HepG2 (cell line): ENCODE results near the gene DMXL1. TPM values are rescaled to one million over a fixed set of nuclear protein-coding genes. Genes with fewer than 3 reads are reported as not detected.

Experiments
- ATAC-seq: fragments of 200-7000 bp; cut with Tn5 transposase; 3 replicates; pipeline ENCODE4 v1.9.1; 2020; ENCODE audit warnings: mild to moderate bottlenecking, moderate library complexity
- BruUV-seq: library from RNA; stranded (reverse); fragments of 400-500 nt; replicated peaks from 2 replicates; lab custom pipeline; 2021; lab: Mats Ljungman, UMichigan
- CTCF ChIA-PET: fragments of 300-600 bp; formaldehyde crosslinking; extraction: SDS; loops from one replicate; lab custom pipeline; 2021; ENCODE audit warnings: low total read pairs, inconsistent platforms, low intra/inter-chr PET ratio; lab: Yijun Ruan, JAX
- POLR2A ChIA-PET: fragments of 350-600 bp; sonication (Branson Sonifier 250); formaldehyde crosslinking; loops from one replicate; lab custom pipeline; 2020; ENCODE audit warnings: antibody characterized with exemption, inconsistent platforms; lab: Yijun Ruan, JAX
- DNase-seq: peaks from one replicate; pipeline ENCODE4 v3.0.0-alpha.2; 2015; ENCODE audit warnings: low spot score
- FAIRE-seq: peaks from 3 replicates; lab custom pipeline; 2011; peaks lifted over from hg19 to GRCh38; lab: Jason Lieb, UNC
- H2AFZ ChIP-seq: one replicate; pipeline ENCODE4 v1.6.1; 2011; ENCODE audit warnings: low read length, inconsistent platforms
- H3K27ac ChIP-seq: fragments of 300-600 bp; 3 replicates; pipeline ENCODE4 v1.8.0; 2011; ENCODE audit warnings: mixed run types, mild to moderate bottlenecking, mixed read lengths, low read length, inconsistent platforms; ENCODE audit not compliant: insufficient read depth; ENCODE audit errors: extremely low read length
- H3K27me3 ChIP-seq, 2 experiments: fragments of 200-600 bp in 1 of 2; 2 replicates in 1 of 2; 3 replicates in 1 of 2; pipeline versions ENCODE4 v1.6.0 to v1.8.0; 2011; ENCODE audit warnings: low read length in 2 of 2, mild to moderate bottlenecking in 2 of 2, moderate library complexity in 2 of 2, inconsistent platforms in 1 of 2; ENCODE audit not compliant: insufficient read depth in 2 of 2, control insufficient read depth in 1 of 2
- H3K36me3 ChIP-seq, 2 experiments: fragments of 200-600 bp in 1 of 2; replicated peaks in 1 of 2; 2 replicates in 1 of 2; 3 replicates in 1 of 2; pipeline versions ENCODE4 v1.5.1 to v1.8.0; 2011; ENCODE audit warnings: low read length in 2 of 2, inconsistent platforms in 1 of 2; ENCODE audit not compliant: insufficient read depth in 2 of 2, control insufficient read depth in 1 of 2
- H3K4me1 ChIP-seq: 2 replicates; pipeline ENCODE4 v1.5.1; 2012; ENCODE audit warnings: low read length, inconsistent platforms; ENCODE audit not compliant: insufficient read depth
- H3K4me2 ChIP-seq: 2 replicates; pipeline ENCODE4 v1.6.0; 2011; ENCODE audit warnings: low read depth, low read length, inconsistent platforms
- H3K4me3 ChIP-seq, 3 experiments: fragments of 200-600 bp in 1 of 3; sonication (generic), shearing (Covaris generic) in 1 of 3; replicated peaks in 1 of 3; 2 replicates each; pipeline ENCODE4 v1.5.1; 2011 to 2016; ENCODE audit warnings: low read length in 3 of 3, inconsistent platforms in 2 of 3, low read depth in 2 of 3, mild to moderate bottlenecking in 2 of 3, control low read depth in 1 of 3, mixed read lengths in 1 of 3; ENCODE audit not compliant: insufficient read depth in 1 of 3
- H3K79me2 ChIP-seq: one replicate; pipeline ENCODE4 v1.6.1; 2011; ENCODE audit warnings: low read length, inconsistent platforms; ENCODE audit not compliant: insufficient read depth
- H3K9ac ChIP-seq: 2 replicates; pipeline ENCODE4 v1.6.0; 2011; ENCODE audit warnings: mild to moderate bottlenecking, low read depth, low read length, inconsistent platforms; ENCODE audit not compliant: insufficient read depth
- H3K9me3 ChIP-seq: 2 replicates; pipeline ENCODE4 v1.5.1; 2012; ENCODE audit warnings: mild to moderate bottlenecking, low read length
- H4K20me1 ChIP-seq: 2 replicates; pipeline ENCODE4 v1.6.0; 2011; ENCODE audit warnings: inconsistent platforms, mild to moderate bottlenecking, low read length, moderate library complexity; ENCODE audit not compliant: insufficient read depth
- CBX2 ChIP-seq, 2 experiments: fragments of 200-600 bp in 1 of 2; sonication (generic); formaldehyde crosslinking in 1 of 2; IDR thresholded peaks; 2 replicates each; pipeline versions ENCODE4 v1.7.0 to v1.8.1; 2018 to 2022; ENCODE audit warnings: low read depth in 2 of 2, low read length in 1 of 2, mild to moderate bottlenecking in 1 of 2, missing genetic modification reagents in 1 of 2
- PBX3 ChIP-seq: sonication (generic); formaldehyde crosslinking; IDR thresholded peaks from 2 replicates; pipeline ENCODE4 v1.8.1; 2023; ENCODE audit warnings: missing genetic modification reagents, inconsistent platforms, borderline replicate concordance
- PTBP1 ChIP-seq: fragments of 200-400 bp; formaldehyde crosslinking; IDR thresholded peaks from 2 replicates; pipeline ENCODE4 v1.6.1; 2018; ENCODE audit warnings: low read length, low read depth; ENCODE audit not compliant: poor library complexity, severe bottlenecking
- SIX4 ChIP-seq: sonication (generic); formaldehyde crosslinking; IDR thresholded peaks from 2 replicates; pipeline ENCODE4 v1.4.0; 2020; ENCODE audit warnings: missing genetic modification reagents
- ZNF737 ChIP-seq: sonication (generic); formaldehyde crosslinking; IDR thresholded peaks from 2 replicates; pipeline ENCODE4 v1.5.0; 2020; ENCODE audit warnings: missing genetic modification reagents, mild to moderate bottlenecking, borderline replicate concordance
- ZNF761 ChIP-seq: sonication (generic); formaldehyde crosslinking; conservative IDR thresholded peaks from 2 replicates; pipeline ENCODE4 v1.4.0; 2020; ENCODE audit warnings: mild to moderate bottlenecking, missing genetic modification reagents
- whole genome bisulfite sequencing: methylation state at CpG from one replicate; pipeline ENCODE4 v1.1.6; 2017; ENCODE audit warnings: low lambda C conversion rate; 5-methylcytosine and 5-hydroxymethylcytosine counted together
- in situ Hi-C: cut with HindIII; loops from 2 replicates; pipeline ENCODE4 v1.10.0; 2017; ENCODE audit warnings: low pct_unique_long_range_greater_than_20kb; ENCODE audit not compliant: extremely low pct_ligation_motif_present
- intact Hi-C: fragments of 100-400 bp; cut with micrococcal nuclease; formaldehyde crosslinking; loops from one replicate; pipeline ENCODE4 v1.10.0; 2022; ENCODE audit not compliant: unreplicated experiment
- polyA plus RNA-seq, 8 experiments: library from polyadenylated mRNA; depleted of rRNA in 3 of 8; stranded (reverse) in 7 of 8; unstranded in 1 of 8; fragments of >200 nt; fragmentation: Illumina TruSeq in 4 of 8; extraction: Trizol in 4 of 8; gene quantifications; 2 replicates each; pipeline versions ENCODE4 v1.2.1 to v1.2.3, GENCODE V29; 2011 to 2016; ENCODE audit warnings: low read depth in 4 of 8, missing spikeins in 1 of 8, mixed read lengths in 1 of 8; ENCODE audit not compliant: insufficient read depth in 1 of 8
- total RNA-seq, 5 experiments: library from RNA; depleted of rRNA; stranded (reverse); fragments of >200 nt; fragmentation: Illumina TruSeq; extraction: Trizol; gene quantifications; 2 replicates each; pipeline ENCODE4 v1.2.3, GENCODE V29; 2016; ENCODE audit warnings: low read depth in 1 of 5

Gene DMXL1
- total and polyA plus RNA-seq, 2 of the 13 experiments (the other 11 are each of a cell fraction or from before 2014, with no cell fraction given), result 6.9 to 18.6 TPM

DNA sequence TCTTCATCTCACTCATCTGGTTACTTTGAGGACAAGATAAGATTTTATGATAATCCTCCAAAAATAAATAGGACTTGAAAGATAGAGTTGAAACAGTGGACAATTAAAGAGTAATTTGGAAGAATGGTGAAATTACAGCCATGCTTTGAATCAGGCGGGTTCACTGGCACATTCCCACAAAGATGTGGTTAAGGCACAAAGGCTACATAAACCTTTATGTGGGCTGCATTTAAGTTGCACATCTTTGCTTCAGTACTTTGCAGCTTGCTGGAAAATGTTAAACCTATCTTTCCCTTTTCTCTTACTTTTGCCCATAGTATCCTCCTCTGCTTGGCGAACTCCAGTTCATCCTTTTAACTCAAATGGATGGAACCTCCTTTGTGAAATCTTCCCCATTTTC, 192.8 kb downstream of the DMXL1 start:
- FAIRE-seq (no peak), DNase-seq (no peak), ATAC-seq (no peak)
- intact Hi-C loops, result no loop called here
- peaks cover 9% of the 10 kb centered on the region; the same call in 1 of the 2 replicates for H3K4me1 ChIP-seq
- CTCF ChIA-PET, result no interaction called here
- no peaks in the 10 kb centered on the region for H3K79me2 ChIP-seq
- no peak overlapping the region for H3K27ac ChIP-seq
- WGBS, result 23% methylated on average over 2 of the region's 2 CpGs
- H3K9ac ChIP-seq, result no peak overlapping the region
- H3K27me3 ChIP-seq, result no peaks in the 10 kb centered on the region; a peak in 1 of 5 replicates
- no TSS peak for BruUV-seq
- no peak overlapping the region for H3K4me2 ChIP-seq
- H4K20me1 ChIP-seq, result no peaks in the 10 kb centered on the region
- TF ChIP-seq PBX3 (CRISPR knock-in tag) (no peak), ZNF761 (CRISPR knock-in tag) (no peak), SIX4 (CRISPR knock-in tag) (no peak), ZNF737 (CRISPR knock-in tag) (no peak), CBX2 (IDR thresholded peaks at IDR 0.05; ENCODE audit: low read depth, low read length) (no peak), CBX2 (CRISPR knock-in tag; IDR thresholded peaks at IDR 0.05; ENCODE audit: low read depth) (no peak)
- in situ Hi-C loops, result no loop called here
- H3K4me3 ChIP-seq, result no peak overlapping the region
- H3K36me3 ChIP-seq, result no peaks in the 10 kb centered on the region
- no peak overlapping the region for H2AFZ ChIP-seq
- POLR2A ChIA-PET, result no interaction called here
- H3K9me3 ChIP-seq, result no peaks in the 10 kb centered on the region; the same call in 1 of the 2 replicates

- no peak overlapping the region for H3K9ac ChIP-seq
- peaks cover 9% of the 10 kb centered on the region; the same call in 1 of the 2 replicates for H3K4me1 ChIP-seq
- no peaks in the 10 kb centered on the region; a peak in 1 of 5 replicates for H3K27me3 ChIP-seq
- ChIA-PET POLR2A (no interaction called here), CTCF (no interaction called here)
- no peak overlapping the region for H3K4me3 ChIP-seq
- no TSS peak for BruUV-seq
- no peaks in the 10 kb centered on the region for H4K20me1 ChIP-seq
- intact Hi-C loops (no loop called here), in situ Hi-C loops (no loop called here)
- H3K9me3 ChIP-seq, result no peaks in the 10 kb centered on the region; the same call in 1 of the 2 replicates
- no peaks in the 10 kb centered on the region for H3K36me3 ChIP-seq
- 0% methylated on average over 1 of the region's 1 CpG for WGBS
- ATAC-seq, result no peak
- no peak overlapping the region for H3K4me2 ChIP-seq
- no peak for TF ChIP-seq PTBP1
- H3K27ac ChIP-seq, result no peak overlapping the region
- H3K79me2 ChIP-seq, result no peaks in the 10 kb centered on the region
- FAIRE-seq, result no peak
- no peak overlapping the region for H2AFZ ChIP-seq
- DNase-seq, result no peak
Observed at GRCh38 chr5:119264186-119264585, 193.3 kb downstream of the DMXL1 start.
